Transverse colon (tissue), 4 donors: Measurements from ENCODE around the gene IKZF3.
"Not testable (repeated sequence)": the region's sequence is repeated elsewhere in the genome, so short reads cannot be mapped to it uniquely, and the experiment has no call there.

Experiments
- CTCF ChIP-seq, 5 experiments: fragments of 200-600 bp in 3 of 5; fragments of 450-650 bp in 2 of 5; sonication (generic) in 3 of 5; IDR thresholded peaks; 1 replicate in 2 of 5; 2 replicates in 3 of 5; pipeline ENCODE4 v1.5.1; 2016 to 2017; ENCODE audit warnings: antibody characterized with exemption in 5 of 5, inconsistent platforms in 3 of 5, mild to moderate bottlenecking in 2 of 5, moderate library complexity in 1 of 5
- POLR2A ChIP-seq: fragments of 450-650 bp; IDR thresholded peaks from one replicate; pipeline ENCODE4 v1.6.1; 2016; ENCODE audit warnings: antibody characterized with exemption, mild to moderate bottlenecking, moderate library complexity
- POLR2AphosphoS5 ChIP-seq, 3 donors: sonication (generic); formaldehyde crosslinking; IDR thresholded peaks; one replicate each; pipeline ENCODE4 v1.6.1; 2016; ENCODE audit warnings: antibody characterized with exemption in 3 of 3

DNA sequence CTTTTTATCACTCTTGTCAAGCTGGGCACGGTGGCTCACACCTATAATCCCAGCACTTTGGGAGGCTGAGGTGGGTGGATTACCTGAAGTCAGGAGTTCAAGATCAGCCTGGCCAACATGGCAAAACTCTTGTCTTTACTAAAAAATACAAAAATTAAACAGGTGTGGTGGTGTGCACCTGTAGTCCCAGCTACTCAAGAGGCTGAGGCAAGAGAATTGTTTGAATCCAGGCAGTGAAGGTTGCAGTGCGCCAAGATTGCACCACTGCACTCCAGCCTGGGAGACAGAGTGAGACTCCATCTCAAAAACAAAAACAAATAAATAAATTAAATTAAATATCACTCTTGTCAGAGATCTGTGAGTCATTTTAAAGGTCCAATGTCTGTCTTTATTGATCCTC, 37.9 kb upstream of the IKZF3 start:
- TF ChIP-seq CTCF (IDR thresholded peaks at IDR 0.05); POLR2AphosphoS5 (IDR thresholded peaks at IDR 0.05); POLR2A: not testable (repeated sequence)
